Activated CD4-positive, alpha-beta T cell treated with anti-CD3 and anti-CD28 coated beads, Interleukin-2, amount 50 U/mL, for 16 hours (primary cell): Measurements from ENCODE around the gene TTLL10.

Experiments
- DNase-seq: peaks from one replicate; pipeline ENCODE4 v3.0.0-alpha.2; 2020

The TTLL10 gene

GRCh38 chr1:1210726-1211540 lies 37.3 kb downstream of the TTLL10 start:
- DNase-seq, result no peak

- no peak for DNase-seq
Measured at GRCh38 chr1:1211541-1212441, 38.1 kb downstream of the TTLL10 start.

- DNase-seq, result peak; percentile 62
Measured at GRCh38 chr1:1212780-1213344, 39.2 kb downstream of the TTLL10 start.

DNA sequence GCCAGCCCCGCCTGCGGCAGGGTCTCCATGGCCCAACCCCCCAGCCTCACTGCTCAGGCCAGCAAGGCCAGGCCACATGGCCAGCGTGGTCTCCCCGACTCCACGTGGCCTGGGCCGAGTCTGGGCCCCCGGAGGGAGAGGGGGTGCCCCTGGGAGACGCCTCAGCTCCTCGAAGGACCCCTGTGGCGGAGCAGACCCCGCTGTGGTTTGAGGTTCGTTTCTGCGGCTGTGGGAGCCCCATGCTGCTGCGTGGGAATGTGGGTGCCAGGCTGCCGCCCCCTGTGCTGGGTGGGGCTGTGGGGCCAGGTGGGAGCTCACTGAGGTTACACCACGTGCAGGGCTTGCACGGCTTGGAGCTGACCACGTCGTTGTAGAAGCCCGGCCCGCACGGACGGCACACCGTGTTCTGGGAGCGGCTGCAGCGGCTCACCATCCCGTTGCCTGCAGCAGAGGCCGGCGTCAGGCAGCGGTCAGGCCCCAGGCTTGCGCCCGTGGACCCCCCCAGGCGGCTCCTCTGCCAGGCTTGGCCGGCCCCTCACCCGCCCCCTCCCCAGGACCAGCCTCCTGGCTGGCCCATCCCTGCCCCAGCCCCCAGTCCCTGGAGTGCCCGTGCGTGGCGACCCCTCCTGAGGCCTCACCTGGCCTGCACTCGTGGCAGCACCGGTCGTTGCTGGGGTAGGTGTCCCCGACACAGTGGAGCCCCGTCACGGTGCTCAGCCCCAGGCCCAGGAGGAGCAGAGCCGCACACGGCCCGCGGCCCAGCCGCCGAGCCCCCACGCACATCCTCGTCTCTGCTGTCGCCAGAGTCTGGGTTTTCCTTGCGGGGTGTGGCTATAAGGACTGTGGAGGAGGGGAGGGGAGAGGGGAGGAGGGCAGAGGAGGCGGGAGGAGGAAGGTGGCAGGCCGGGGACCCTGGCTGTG lies 39.9 kb downstream of the TTLL10 start, which contains the start of gene TNFRSF4:
TSS of gene TNFRSF4 (minus strand) at position 809 of the 921 bp plus-strand sequence. CDS start at position 783, 26 bp downstream.
- peak; percentile 51 for DNase-seq

DNA sequence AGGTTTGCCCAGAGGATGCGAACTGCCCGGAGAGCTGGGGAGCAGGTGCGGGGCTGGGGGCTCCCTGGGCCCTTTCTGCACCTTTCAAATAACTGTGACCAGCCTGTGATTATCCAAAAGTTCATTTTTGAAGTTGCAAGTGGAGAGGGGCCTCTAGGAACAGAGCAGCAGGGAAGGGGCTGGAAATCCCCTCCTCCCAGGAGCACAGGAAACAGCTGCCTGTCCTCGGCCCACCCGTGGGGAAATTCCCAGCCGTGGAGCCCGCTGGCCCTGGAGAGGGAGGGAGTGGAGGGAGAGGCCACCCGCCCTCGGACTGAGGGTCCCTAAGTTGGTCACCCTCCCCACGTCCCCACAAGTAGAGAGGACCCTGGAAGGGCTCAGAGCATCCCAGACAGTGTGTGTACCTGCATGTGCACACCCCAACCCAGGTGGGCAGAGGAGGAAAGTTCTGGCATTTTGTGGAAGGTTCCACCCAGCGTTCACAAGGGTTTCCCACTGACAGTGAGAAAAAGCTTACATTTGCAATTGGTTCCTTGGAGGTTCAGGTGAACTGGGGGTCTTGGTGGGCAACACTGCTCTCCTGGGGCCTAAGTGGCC lies 41.5 kb downstream of the TTLL10 start:
- no peak for DNase-seq

GRCh38 chr1:1215881-1216605 lies 42.4 kb downstream of the TTLL10 start:
- DNase-seq, result no peak

DNA sequence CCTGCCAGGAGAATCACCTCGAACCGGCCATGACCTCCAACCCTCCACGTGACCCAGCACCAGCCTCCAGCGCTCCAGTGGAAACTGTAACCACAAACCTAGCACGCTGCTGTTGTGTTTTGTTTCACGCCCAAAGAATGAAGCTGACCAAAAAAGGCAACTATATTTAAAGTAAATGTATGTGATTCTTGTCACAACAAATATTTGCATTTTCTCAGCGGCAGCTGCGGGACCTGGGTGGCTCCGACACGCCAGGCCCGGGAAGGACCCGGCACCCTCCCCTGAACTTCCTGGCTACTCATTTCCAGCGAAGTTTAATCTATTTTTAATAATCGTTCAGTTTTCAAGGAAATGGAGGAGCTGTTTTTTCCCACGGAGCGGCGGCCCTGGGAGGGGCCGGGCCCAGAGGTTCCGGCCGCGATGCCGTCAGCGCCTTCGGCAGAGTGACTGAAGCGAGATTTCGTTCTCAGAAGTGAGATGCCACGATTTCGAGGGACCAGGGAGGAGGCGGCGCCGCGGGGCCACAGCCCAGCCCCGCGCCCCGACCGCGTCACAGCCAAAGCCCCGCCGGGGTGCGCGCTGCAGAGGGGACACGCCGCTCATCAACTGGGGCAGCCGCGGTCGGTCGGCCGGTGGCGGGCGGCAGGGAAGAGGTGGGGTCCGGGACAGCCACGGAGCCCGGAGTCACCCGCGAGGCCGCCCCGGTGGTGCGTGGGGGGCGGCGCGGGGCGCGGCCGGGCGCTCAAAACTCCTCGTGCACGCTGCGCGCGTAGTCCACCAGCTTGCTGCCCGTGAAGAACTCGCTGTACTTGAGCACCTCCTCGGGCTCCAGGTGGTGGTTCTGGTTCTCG lies 43.3 kb downstream of the TTLL10 start:
- peak; percentile 78 for DNase-seq

- no peak for DNase-seq
Measured at GRCh38 chr1:1217621-1218523, 44.2 kb downstream of the TTLL10 start.

- no peak for DNase-seq
Measured at GRCh38 chr1:1218524-1219200, 45.0 kb downstream of the TTLL10 start.

GRCh38 chr1:1219341-1219740 lies 45.7 kb downstream of the TTLL10 start:
- peak; percentile 82 for DNase-seq

- no peak for DNase-seq
Measured at GRCh38 chr1:1220197-1220596, 46.5 kb downstream of the TTLL10 start.

- no peak for DNase-seq
Measured at GRCh38 chr1:1221887-1222574, 48.4 kb downstream of the TTLL10 start.

- DNase-seq, result no peak
Measured at GRCh38 chr1:1222575-1223225, 49.0 kb downstream of the TTLL10 start.

DNA sequence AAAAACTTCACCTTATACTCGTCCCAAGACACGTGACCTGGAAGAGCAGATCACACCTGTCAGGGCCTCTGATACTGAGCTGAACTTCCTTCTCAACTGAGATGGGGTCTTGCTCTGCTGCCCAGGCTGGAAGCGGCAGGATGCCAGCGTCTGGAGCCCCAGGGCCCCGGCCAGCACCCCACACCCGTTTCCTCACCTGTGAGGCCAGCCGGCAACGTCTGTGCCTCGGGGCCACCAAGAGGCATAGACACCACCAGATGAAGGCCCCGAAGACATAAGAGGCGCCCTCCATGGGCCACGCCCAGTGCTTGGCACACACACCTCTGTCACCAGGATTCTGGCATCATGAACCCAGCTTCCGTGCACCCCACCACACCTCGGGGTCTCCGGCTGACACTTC lies 49.6 kb downstream of the TTLL10 start:
- DNase-seq, result no peak

DNA sequence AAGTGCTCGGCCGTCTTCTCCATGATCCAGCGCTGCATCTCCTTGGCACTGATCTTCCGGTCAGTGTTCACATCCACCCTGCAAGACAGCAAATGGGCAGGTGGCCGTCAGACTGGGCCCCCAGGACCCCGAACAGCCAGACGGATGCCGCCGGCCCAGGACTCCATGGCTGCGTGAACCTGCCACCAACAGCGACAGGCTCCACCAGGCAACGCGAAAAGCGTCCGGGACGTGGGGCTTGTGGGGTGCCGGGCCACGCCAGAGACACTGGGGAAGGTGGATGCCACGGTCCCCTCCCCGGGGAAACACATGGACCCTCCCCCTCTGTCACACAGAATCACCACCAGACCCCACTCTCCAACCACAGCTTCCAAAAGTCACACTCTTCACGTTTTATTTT lies 50.2 kb downstream of the TTLL10 start:
- DNase-seq, result no peak

GRCh38 chr1:1225238-1225845 lies 51.7 kb downstream of the TTLL10 start:
- DNase-seq, result no peak

GRCh38 chr1:1225913-1226312 lies 52.2 kb downstream of the TTLL10 start:
- DNase-seq, result no peak
